Stimulated activated CD8-positive, alpha-beta memory T cell treated with anti-CD3 and anti-CD28 coated beads, Interleukin-2, amount 100 ng/mL, for 1 hour (primary cell): Measurements from ENCODE around the gene TMEM14A.

ENCODE experiments used
- DNase-seq, 2 donors: peaks; one replicate each; pipeline ENCODE4 v3.0.0-alpha.2; 2020; ENCODE audit warnings: low read depth in 2 of 2

Gene TMEM14A

GRCh38 chr6:52734072-52734471 is 63.2 kb downstream of the TMEM14A start:
- DNase-seq: no peak

- DNase-seq: no peak
Observed at GRCh38 chr6:52735071-52735470, 64.2 kb downstream of the TMEM14A start.

- no peak for DNase-seq
Observed at GRCh38 chr6:52736145-52736544, 65.2 kb downstream of the TMEM14A start.
